ENCODE results near the gene PLEKHH3. TPM values are rescaled to one million over a fixed set of nuclear protein-coding genes. Genes with fewer than 3 reads are reported as not detected.

The PLEKHH3 gene
- total RNA-seq, 1 experiment from 2014 or later = 66.3 TPM

GRCh38 chr17:42639525-42640113 is 37.2 kb downstream of the PLEKHH3 start:
- Histone ChIP-seq H3K4me2 (ENCODE audit: low read length) (no peak overlapping the region), H3K27me3 (ENCODE audit: insufficient read depth, low read length) (no peaks in the 10 kb centered on the region), H3K9me3 (ENCODE audit: control insufficient read depth in 1 of 2, insufficient read depth in 1 of 2, low read depth in 1 of 2, low read length in 2 of 2) (no peaks in the 10 kb centered on the region), H3K4me3 (replicated peaks in 1 of 2; ENCODE audit: low read depth in 1 of 2, low read length in 2 of 2) (no peak overlapping the region), H3K27ac (ENCODE audit: low read depth, low read length) (no peak overlapping the region), H4K20me1 (ENCODE audit: insufficient read depth) (no peaks in the 10 kb centered on the region), H3K4me1 (ENCODE audit: control insufficient read depth in 1 of 2, insufficient read depth in 2 of 2, low read length in 2 of 2) (no peaks in the 10 kb centered on the region), H3K36me3 (ENCODE audit: control insufficient read depth in 1 of 2, insufficient read depth in 2 of 2, low read length in 2 of 2) (no peaks in the 10 kb centered on the region), H3K79me2 (ENCODE audit: insufficient read depth, low read length) (no peaks in the 10 kb centered on the region), H2AFZ (ENCODE audit: low read depth, low read length, poor library complexity, severe bottlenecking) (no peak overlapping the region), H3K9ac (ENCODE audit: low read length) (no peak overlapping the region), H3K9me2 (ENCODE audit: insufficient read depth) (no peaks in the 10 kb centered on the region)
- TF ChIP-seq, protein P1, sequence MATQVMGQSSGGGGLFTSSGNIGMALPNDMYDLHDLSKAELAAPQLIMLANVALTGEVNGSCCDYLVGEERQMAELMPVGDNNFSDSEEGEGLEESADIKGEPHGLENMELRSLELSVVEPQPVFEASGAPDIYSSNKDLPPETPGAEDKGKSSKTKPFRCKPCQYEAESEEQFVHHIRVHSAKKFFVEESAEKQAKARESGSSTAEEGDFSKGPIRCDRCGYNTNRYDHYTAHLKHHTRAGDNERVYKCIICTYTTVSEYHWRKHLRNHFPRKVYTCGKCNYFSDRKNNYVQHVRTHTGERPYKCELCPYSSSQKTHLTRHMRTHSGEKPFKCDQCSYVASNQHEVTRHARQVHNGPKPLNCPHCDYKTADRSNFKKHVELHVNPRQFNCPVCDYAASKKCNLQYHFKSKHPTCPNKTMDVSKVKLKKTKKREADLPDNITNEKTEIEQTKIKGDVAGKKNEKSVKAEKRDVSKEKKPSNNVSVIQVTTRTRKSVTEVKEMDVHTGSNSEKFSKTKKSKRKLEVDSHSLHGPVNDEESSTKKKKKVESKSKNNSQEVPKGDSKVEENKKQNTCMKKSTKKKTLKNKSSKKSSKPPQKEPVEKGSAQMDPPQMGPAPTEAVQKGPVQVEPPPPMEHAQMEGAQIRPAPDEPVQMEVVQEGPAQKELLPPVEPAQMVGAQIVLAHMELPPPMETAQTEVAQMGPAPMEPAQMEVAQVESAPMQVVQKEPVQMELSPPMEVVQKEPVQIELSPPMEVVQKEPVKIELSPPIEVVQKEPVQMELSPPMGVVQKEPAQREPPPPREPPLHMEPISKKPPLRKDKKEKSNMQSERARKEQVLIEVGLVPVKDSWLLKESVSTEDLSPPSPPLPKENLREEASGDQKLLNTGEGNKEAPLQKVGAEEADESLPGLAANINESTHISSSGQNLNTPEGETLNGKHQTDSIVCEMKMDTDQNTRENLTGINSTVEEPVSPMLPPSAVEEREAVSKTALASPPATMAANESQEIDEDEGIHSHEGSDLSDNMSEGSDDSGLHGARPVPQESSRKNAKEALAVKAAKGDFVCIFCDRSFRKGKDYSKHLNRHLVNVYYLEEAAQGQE (IDR thresholded peaks at IDR 0.05; ENCODE audit: low read depth) = no peak
- TF ChIP-seq, protein P2, sequence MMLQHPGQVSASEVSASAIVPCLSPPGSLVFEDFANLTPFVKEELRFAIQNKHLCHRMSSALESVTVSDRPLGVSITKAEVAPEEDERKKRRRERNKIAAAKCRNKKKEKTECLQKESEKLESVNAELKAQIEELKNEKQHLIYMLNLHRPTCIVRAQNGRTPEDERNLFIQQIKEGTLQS (IDR thresholded peaks at IDR 0.05) = no peak
- TF ChIP-seq ELF1 (IDR thresholded peaks at IDR 0.05; ENCODE audit: borderline replicate concordance, low read depth) (no peak), RAD21 (IDR thresholded peaks at IDR 0.05; ENCODE audit: low read depth) (no peak), FOSL1 (IDR thresholded peaks at IDR 0.05; ENCODE audit: low read depth) (no peak)
- ChIA-PET POLR2A (interaction anchor here (0.8 kb wide), 1 partner anchor 11 kb away, joined by 3 read pairs; no protein-coding TSS in a partner anchor), RAD21 (ENCODE audit: low non-redundant PET in 1 of 2, low total read pairs in 2 of 2, uncharacterized antibody in 2 of 2, unreplicated experiment in 2 of 2) (no interaction called here), CTCF (interaction anchor here (0.6 kb wide), 1 partner anchor 12 kb away, joined by 4 read pairs; no protein-coding TSS in a partner anchor)
- DNase-seq (ENCODE audit: low read depth, low spot score) = no peak
- no TSS peak for BruUV-seq (replicated peaks)
- ATAC-seq = no peak
- intact Hi-C loops (cut with micrococcal nuclease) = no loop called here

Measured in HCT116 (cell line).